ENCODE data around the gene ACADSB.

The ACADSB gene

DNA sequence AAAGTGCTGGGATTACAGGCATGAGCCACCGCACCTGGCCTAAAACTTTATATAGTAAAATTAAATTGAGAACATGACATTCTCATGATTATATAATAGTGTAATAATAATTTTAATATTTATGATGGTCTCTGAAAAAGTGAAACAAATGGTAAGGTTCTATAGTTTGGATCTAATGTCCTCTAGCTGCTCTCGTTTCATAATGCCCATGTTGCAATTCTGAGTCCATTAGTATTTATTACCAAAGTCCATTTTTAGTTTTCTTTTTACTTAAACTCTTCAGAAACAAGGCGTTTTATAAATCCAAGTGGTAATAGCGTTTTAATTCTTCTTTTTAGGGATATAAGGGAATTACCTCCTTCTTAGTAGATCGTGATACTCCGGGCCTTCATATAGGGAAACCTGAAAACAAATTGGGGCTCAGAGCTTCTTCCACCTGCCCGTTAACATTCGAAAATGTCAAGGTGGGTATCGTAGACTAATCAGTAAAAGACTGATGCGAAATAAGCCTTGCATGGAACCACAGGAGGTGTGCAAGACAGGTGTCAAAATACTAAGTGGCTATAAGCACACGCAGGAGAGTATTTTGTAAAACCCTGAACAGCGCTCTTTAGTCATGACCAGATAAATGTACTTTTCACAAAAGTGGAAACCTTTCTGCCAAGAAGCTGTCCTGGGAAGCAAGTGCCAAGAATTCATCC lies 34.1 kb downstream of the ACADSB start:
- no peak for DNase-seq (ENCODE audit: low read depth)

DNA sequence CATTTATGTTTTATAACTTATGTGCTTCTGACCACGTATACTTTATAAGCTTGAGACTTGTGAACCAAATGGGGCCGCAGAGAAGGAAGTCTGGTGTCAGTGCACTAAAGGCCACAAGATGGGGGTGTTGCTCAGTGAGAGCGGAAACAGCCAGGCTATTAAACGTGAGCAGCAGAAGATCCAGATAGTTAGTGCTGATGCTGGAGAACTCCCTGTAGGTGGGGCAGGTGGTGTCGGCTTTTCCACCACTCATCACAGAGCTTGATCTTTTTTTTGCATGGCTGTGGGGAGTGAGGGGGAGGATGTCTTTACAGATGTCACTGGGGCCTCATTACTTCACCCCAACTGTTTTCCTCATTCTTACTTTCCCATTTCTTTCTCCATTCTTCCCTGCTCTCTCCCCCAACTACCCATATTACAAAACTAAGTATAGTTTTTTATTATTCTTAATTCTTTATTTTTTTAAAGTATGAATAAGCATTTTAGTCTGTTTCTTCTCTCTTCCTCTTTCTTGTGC lies 34.7 kb downstream of the ACADSB start:
- peak; percentile 11 for DNase-seq (ENCODE audit: low read depth)

- no peak for DNase-seq (ENCODE audit: low read depth)
Measured at GRCh38 chr10:123044391-123044790, 35.6 kb downstream of the ACADSB start.

DNA sequence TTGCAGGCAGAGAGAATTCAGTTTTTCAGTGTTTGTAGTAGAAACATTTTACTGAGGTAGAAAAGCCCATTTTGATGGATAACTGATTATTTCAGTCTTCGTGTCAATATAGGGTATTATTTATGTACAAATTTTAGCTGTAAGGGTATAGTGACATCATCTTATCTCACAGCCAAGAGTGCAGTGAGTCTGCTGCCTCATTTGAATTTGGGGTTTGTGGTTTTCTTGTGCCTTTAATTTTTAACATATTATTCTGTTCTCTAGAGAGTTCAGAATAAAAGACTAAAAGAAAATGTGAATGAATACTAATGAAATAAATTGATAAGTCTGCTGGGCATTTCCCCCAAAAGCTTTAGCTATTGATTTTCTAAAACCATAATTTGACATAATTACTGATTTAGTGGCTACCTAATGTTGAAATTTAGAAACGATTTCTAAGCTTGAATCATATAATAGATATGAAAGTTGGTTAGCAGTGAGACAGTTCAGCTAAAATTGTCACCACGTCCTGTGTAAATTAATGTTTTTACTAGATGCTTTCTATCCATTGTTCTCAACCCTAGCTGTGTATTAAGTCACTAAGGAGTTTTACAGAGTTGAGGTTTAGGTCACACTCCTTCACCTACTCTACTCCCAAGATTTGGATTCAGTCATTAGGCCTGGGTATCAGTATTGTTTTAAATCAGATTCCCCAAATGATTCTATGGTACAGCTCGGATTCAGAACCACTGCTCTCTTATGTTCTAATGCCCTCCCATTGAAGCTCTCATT lies 37.3 kb downstream of the ACADSB start:
- no peak for DNase-seq (ENCODE audit: low read depth)

DNA sequence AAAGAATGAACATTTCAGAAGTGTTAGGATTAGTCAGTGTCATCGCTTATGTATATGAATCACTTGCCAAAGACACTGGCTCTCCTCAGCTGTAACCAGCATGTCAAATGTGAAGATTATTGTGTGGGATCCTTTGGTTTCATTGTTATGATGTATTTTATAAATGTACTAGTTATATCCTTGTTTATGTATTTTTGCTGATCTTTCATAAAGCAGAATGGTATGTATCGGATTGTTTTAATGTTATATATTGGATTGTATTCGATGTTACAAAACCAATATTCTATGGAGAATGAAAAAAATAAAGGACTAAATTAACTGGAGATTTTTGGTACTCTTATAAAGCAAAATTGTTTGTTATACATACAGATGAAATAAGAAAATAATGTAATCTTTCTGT lies 49.2 kb downstream of the ACADSB start:
- DNase-seq (ENCODE audit: low read depth) = no peak

- no peak for DNase-seq (ENCODE audit: low read depth)
Measured at GRCh38 chr10:123061865-123062264, 53.1 kb downstream of the ACADSB start.

DNA sequence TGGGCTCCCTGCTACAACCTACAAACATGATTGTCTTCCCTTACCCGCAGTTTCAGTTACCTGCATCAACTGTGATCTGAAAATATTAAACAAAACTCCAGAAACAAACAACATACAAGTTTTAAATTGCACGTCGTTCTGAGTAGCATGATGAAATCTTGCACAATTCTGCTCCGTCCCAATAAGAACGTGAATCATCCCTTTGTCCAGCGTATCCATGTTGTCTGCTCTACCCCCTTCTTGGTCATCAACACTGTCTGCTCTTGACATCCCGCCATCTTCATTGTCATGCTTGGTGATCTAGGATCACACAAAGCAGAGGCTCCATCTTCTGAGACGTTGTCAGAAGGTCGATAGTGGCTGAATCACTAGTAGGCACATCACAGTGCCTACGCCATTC lies 53.9 kb downstream of the ACADSB start:
- no peak for DNase-seq (ENCODE audit: low read depth)

DNA sequence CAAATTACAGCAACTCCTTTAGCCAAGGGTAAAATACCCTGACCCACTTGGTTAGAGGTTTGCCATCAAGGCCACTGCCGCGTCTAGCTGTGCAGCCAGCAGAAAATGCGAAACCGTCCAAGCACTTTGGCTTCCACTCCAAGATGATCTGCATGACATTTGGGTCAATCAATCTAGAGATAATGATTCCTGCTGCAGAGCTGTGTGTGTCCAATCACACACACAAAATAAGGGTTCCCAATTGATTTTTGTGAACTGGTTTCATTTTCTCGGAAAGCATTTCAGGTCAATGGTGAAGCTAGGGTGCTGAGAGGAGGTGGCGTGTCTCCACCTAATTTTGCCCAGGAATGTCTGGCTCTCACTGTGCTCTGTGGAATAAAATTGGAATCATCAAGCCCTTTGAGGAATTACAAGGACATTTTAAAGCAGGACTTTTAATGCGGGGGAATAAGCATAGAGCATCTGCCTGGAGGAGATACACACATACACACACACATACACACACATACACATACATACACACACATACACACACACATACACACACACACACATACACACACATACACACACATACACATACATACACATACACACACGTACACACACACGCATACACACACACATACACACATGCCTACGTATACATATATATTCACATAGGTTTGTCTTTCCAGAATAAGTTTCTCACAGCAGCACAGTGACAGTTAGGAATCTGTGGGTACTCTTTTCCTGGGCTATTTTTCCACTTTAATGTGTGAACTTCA lies 59.5 kb downstream of the ACADSB start:
- no peak for DNase-seq (ENCODE audit: low read depth)

GRCh38 chr10:123069246-123069986 lies 60.6 kb downstream of the ACADSB start:
- DNase-seq (ENCODE audit: low read depth) = no peak

DNA sequence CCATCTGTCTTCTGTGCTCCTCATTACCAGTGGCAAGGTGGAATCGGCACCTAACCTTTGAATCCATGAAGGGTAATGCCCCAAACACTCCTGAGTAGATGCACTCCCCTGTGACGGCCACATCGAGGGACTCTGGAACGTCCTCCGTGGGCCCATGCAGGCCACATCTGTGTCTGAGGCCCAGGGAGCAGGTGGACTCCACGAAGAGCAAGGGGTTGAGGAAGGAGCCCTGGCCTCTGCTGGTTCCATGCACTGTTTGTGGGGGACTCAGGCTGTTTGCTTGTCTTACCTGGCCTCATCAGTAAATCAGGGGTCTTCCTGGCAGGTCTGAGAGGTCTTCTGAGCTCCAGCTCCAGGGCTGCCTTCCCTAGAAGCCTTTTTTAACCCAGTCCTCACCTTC lies 64.4 kb downstream of the ACADSB start:
- no peak for DNase-seq (ENCODE audit: low read depth)

DNA sequence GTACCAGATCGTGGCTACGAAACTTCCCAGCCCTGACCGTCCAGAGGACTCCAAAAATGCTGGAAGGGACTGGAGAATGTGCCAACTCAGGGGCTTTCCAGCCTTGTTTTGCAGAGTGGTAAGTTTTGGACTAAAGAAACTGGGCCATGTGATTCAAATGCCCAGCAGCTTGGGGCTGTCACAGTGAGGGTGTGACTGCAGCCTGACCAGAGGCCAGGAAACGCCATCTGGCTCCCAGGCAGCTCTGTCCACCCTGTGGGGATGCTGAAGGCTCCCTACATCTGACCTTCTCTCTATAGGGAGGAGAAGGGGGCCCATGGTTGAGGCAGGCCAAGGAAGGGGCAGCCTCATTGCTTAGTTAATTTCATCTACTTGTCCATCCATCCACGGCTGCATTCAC lies 65.4 kb downstream of the ACADSB start:
- no peak for DNase-seq (ENCODE audit: low read depth)

DNA sequence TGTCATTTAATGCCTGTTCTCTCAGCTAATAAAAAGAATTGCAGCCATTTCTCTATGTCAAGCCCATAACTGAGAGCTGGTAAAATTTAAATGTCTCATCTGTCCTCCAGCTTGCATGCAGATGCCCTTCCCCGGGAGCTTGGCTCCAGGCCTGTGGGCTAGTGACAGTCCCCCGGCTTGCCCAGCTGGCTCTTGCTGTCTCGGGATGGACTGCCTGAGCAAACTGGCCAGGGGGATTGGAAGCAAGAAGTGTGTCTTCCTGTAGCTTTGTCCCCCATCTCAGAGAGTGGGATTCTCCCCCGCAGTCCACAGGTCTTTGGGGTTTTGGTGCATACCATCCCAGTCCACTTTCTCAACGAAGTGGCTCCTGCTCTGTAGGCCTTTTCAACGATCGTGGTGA lies 73.1 kb downstream of the ACADSB start:
- no peak for DNase-seq (ENCODE audit: low read depth)

DNA sequence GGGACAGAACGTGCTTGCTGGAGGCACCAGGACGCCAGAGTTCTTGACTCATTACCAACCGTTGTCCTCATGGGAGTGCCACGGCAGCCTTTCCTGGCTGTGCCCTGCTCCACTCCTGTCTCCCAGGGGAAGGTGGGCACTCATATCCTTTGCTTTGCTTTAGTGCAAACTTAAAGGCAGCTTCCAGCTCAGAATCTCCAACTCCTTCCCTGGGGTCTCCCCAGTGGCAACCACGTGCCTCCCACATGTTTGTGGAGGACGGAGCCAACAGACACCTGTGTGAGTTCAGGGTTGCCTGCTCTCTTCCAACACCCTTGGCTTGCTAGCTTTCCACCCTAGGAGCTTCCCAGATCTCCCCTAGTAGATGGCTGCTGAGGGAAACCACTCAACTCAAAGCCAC lies 75.0 kb downstream of the ACADSB start:
- no peak for DNase-seq (ENCODE audit: low read depth)

DNA sequence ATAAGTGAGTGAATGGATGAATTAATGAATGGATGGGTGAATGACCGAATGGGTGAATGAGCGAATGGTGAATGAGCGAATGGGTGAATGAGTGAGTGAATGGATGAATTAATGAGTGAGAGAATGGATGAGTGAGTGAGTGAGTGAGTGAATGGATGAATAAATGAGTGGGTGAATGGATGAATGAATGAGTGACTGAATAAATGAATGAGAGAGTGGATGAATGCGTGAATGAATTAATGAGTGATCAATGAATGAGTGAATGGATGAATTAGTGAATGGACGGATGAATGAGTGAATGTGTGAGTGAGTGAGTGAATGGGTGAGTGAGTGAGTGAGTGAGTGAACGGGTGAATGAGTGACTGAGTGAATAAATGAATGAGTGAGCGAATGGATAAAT lies 77.5 kb downstream of the ACADSB start:
- no peak for DNase-seq (ENCODE audit: low read depth)

- no peak for DNase-seq (ENCODE audit: low read depth)
Measured at GRCh38 chr10:123087348-123087747, 78.5 kb downstream of the ACADSB start.

DNA sequence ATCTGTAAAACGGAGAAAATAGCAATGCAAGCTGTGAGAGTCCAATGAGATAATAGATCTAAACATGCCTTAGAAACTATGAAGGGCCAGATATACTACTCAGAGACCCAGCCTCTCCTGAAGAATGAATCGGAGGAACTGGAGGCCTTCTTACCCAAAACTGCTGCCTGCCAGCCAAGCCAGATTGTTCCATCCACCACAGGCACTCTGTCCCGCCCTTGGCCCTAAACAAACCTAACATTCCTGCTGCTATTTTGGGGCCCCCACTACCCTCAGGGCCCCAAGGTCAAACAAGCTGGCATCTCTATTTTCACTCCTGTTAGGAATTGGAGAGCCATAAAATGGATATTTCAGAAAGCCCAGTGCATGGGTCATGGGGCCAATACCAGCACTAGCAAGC lies 79.0 kb downstream of the ACADSB start:
- DNase-seq (ENCODE audit: low read depth) = no peak

DNA sequence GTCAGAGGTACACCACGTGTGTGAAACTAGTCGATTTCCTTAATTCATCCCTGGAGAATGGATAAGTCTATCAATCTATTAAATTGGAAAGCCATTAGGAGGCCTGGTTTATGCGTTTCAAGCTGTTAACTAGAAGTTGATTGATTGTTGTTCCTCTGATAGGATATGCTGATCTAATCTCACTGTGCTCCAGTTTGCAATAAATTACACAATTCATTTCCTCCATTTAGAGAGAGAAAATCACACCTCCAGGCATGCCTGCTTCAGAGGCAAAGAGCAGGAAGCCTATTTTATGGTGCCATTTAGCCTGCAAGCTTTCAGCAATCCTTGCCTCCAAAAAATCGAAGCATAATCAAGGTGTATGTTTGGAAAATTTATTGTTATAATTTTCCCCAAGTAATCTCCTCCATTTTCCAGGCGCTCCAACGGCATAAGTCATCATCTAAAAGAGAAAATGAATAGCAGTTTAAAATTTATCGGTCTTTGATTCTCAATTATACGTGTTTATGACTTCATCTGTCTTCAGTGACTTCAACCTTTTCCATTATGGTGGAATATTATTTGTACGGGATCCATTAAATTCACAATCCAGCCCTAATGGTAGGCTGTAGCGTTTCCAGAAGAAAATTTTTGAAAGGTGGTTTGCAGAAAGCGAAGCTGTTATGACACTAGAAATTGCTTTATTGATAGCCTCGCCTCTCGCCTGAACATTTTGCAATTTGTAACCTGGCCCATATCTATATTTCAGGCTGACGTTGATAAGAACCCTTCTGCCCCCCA lies 84.0 kb downstream of the ACADSB start:
- no peak for DNase-seq (ENCODE audit: low read depth)

DNA sequence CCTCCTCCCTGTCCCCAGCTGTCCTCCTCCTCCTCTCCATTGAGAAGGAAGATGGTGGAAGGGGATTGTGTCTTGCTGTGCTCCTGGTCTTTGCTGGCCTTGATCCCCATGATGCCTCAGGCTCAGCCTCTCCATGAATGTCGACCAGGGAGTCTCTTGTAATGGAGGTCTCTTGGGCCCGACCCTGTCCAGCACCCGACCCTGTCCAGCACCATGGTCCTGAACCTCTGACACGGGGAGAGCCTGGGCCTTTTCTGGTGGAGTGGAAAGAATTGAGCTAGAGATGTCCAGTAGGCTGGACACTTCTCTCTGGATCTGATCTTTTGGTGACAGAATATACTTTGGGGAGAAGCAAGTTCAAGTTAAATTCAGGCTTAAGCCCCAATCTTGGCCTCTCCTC lies 84.7 kb downstream of the ACADSB start:
- no peak for DNase-seq (ENCODE audit: low read depth)

DNA sequence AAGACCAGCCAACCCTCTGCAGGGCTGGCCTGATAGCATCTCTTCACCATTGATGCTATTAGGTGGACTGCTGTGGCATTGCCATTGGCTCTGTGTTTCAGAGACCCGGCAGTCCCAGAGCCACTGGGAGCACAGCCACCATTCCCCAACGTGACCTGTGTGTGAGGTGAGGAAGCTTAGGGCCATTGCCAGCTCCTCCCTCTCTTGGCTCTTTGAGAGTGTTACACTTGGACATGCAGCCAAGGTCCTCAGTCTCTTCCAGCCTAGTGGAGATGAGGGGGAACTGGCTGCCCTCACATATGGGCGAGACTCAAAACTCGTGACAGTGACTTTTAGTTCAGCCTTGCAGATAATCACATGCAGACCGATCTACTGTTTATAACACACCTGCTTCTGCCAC lies 87.6 kb downstream of the ACADSB start:
- DNase-seq (ENCODE audit: low read depth) = no peak

DNA sequence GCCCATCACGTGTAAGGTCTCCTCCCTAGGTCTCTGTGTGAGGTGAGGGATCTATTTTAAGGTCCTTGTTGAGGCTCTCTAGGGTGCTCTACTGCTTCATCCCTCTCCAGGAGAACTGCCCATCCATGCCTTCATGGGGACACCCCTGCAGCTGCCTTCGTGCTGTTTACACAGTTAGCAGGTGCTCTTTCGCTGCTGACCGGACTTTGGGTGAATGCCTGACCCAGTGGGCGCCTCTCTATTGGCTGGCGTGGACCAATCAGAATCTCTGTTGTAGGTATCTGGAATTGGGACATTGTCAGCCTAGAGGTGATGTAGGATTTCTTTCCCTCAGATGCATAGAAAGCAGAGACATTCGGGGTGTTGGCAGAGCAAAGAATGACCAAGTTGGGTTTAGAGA lies 88.2 kb downstream of the ACADSB start:
- DNase-seq (ENCODE audit: low read depth) = no peak

DNA sequence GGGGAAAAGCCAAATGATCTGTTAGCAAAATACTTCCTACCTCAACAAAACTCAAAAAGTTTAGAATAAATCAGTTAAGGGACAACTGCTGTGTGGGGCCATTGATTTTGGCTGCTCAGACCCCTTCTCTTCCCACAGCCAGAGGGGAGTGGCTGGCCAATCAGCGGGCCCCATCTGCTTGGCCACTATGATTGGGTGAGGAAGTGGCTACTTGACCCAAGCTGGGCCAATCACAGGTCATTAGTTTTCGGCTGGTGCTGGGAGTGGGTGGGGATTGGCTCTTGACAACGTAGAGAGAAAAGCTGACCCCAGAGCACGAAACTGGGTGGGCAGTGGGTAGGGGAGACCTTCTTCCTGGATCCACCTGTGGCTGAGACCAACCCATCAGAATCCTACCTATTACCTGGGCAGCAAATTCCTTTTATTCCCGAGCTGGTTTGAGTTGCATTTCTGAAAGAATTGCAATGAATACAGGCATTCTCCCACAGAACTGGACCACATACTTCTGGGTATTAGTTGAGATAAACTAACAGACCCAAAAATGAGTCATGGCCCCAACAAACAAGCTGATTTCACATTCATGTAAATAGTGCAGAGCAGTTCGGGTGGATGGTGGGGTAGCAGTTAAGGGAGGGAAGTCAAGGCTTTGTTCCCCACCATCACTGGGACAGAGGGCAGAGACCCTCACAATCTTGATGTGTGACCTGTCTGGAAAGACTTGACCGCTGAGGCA lies 91.4 kb downstream of the ACADSB start:
- no peak for DNase-seq (ENCODE audit: low read depth)
